Stimulated activated naive CD4-positive, alpha-beta T cell treated with Interleukin-2 at 50 U/mL for 16 hours (primary cell): ENCODE results near the gene IPO8.
"Not testable (repeated sequence)": the region's sequence is repeated elsewhere in the genome, so short reads cannot be mapped to it uniquely, and the experiment has no call there.

Experiments used
- DNase-seq: peaks from one replicate; lab custom pipeline; 2025; lab: John Stamatoyannopoulos, UW

IPO8 gene

DNA sequence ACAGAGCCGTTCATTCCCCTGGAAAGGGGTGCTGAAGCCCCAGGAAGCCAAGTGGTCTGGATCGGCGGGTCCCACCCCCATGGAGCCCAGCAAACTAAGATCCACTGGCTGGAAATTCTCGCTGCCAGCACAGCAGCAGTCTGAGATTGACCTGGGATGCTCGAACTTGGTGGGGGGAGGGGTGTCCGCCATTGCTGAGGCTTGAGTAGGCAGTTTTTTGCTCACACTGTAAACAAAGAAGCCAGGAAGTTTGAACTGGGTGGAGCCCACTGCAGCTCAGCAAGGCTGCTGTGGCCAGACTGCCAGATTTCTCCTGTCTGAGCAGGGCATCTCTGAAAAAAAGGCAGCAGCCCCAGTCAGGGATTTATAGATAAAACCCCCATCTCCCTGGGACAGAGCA lies 91.4 kb downstream of the IPO8 start:
- not testable (repeated sequence) for DNase-seq

DNA sequence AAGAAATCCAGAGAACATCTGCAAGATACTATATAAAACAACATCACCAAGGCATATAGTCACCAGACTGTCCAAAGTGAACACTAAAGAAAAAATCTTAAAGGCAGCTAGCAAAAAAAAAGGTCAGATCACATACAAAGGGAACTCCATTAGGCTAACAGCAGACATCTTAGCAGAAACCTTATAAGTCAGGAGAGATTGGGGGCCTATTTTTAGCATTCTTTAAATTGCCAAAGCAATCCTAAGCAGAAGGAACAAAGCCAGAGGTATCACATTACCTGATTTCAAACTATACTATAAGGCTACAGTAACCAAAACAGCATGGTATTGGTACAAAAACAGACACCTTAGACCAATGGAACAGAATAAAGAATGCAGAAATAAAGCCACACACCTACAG lies 92.5 kb downstream of the IPO8 start:
- no peak for DNase-seq

DNA sequence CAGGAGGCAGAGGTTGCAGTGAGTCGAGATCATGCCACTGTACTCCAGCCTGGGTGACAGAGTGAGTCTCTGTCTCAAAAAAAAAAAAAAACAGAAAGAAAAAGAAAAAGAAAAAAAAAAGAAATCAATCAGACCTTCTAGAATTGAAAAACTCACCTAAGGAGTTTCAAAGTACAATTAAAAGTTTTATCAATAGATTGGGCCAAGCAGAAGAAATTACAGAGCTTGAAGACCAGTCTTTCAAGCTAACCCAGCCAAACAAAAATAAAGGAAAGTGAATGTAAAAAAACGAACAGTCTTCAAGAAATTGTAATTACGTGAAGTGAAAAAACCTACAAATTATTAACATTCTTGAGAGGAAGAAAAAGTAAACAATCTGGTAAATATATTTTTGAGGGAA lies 93.0 kb downstream of the IPO8 start:
- DNase-seq: no peak

DNA sequence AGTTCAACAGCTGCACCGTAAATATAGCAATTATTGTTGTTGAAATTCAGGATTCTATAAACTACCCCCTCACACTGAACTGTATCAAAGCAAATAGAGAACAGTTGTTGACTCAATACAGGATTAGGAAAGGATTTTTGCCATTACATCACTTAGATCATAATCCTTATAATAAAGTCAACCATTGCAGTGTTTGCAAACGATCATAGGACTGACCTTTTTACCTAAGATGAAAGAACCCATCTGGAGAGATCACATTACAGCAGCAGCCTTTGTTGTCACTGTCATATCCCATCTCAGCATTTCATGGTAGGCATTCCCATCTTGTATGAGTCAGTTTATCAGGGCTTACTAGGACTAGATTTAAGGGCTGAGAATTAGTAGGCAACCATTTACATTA lies 96.1 kb downstream of the IPO8 start:
- no peak for DNase-seq

DNA sequence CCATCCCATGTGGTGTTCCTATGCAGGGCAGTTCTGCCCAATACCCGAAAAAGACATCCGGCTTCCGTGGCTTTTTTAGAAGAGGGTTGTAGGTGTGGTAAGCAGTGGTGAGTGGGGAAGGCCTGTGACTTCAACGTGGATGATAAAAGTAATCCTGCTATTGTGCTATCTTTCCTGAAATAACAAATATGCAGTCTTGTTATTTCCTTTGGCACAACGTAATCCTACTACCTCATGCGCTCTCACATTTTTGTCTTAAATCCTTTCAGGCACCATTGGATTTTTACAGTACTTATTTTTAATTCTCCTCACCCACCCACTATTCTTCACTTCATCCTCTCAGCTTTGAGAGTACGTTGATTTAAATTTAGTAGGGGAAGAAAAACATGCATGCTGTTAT lies 96.8 kb downstream of the IPO8 start:
- no peak for DNase-seq

DNA sequence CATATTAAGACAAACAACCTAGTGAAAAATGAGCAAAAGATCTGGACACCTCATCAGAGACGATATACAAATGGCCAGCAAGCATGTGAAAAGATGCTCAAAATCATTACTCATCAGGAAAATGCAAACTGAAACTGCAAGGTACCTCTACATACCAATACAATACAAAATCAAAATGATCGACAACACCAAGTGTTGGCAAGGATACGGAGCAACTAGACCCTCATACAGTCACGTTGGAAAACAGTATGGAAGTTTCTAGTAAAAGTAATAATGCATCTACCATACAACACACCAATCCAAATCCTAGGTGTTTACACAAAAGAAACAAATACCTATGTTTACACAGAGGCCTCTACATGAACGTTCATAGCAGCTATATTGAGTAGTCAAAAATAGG lies 99.9 kb downstream of the IPO8 start:
- DNase-seq: no peak

DNA sequence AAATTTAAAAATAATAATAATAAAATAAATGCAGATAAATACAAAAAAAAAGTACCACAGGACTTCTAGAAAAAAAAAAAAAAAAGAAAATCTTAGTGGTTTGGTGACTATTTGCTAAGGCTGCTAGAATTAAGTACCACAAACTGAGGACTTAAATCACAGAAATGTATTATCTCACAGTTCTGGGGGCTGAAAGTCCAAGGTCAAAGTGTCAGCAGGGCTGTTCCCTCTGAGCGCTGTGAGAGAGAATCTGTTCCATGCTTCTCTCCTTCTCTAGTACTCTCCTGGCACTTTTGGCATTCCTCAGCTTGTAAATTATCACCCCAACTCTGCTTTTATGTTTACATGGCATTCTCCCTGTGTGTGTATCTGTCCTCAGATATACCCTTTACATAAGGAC lies 101.2 kb downstream of the IPO8 start:
- DNase-seq: no peak

DNA sequence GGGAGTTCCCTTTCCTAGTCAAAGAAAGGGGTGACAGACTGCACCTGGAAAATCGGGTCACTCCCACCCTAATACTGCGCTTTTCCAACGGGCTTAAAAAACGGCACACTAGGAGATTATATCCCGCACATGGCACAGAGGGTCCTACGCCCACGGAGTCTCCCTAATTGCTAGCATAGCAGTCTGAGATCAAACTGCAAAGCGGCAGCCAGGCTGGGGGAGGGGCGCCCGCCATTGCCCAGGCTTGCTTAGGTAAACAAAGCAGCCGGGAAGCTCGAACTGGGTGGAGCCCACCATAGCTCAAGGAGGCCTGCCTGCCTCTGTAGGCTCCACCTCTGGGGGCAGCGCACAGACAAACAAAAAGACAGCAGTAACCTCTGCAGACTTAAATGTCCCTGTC lies 107.1 kb downstream of the IPO8 start:
- DNase-seq: not testable (repeated sequence)

DNA sequence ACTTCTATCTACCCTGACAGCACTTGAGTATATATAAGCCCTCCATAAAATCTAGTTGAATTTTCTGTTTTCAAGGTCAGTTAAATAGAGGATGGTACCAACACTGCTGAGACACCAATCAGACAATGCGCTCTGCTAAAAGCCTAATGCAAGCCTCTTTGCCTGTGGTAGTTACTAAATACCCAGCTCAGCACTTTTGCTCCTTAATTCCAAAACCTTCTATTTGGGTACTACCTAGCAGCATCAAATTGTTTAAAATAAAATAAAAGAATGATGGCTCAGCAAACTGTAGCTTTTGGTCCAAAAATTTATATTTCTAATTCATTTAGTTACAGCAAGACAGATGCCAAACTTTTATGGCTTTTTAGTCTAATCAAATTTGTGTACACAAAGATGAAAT lies 107.9 kb downstream of the IPO8 start:
- DNase-seq: no peak

DNA sequence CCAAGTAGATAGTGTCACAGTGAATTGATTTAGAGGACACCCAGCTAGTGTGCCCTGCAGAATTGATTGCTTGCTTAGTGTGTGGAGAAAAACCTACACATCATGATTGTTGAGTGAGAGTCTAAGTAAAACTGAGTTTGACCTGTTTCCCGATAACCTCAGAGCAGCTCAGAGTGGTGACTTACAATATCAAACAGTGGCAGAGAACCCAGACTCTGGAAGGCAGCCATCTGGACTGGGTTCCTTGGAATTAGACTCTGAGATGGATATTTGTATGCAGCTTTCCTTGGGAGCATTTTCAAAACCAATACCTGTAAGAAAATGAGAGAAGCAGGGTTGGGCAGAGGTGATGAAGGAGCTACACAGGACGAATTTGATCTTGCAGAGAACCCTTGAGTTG lies 109.8 kb downstream of the IPO8 start:
- no peak for DNase-seq

DNA sequence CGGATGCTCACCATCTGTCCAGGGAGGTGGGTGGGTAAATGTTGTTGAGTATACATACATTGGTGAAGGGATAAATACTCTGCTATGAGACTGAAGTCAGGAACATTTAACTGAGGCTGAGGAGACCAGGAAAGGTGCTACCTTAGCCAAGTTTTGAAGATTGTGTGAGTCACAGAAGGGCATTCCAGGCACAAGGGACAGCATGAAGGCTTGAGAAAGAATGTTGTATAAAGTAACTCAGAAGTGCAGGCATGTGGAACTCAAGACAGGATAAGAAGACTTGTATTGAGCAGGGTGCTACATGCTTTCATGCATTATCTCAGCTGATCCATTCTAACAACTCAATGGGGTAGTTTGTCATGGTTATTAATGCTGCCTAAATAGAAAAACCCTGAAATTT lies 112.7 kb downstream of the IPO8 start:
- DNase-seq: no peak

DNA sequence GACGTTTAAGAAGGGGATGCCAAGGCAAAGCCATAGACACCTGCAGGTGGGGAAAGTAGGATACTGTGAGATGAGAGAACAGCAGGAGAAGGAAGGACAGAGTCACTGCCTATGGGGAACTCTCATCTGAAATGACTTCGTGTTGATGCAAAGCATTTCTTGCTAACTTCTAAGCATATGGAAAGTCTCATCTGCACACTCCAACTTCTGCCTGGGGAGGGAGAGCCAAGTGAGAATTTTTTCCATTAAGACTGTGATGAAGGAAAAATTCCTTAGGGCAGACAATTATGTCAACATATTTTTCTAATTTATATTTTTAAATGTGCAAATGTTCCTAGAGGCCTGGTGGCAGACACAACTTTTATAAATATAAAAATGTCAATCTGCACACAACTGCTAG lies 115.3 kb downstream of the IPO8 start:
- no peak for DNase-seq
